Parathyroid adenoma (tissue), 2 donors: Measurements from ENCODE around the gene MYO3B.
"Not testable (repeated sequence)": the region's sequence is repeated elsewhere in the genome, so short reads cannot be mapped to it uniquely, and the experiment has no call there.

Experiments used
- H2AFZ ChIP-seq: fragments of 300-600 bp; sonication (generic); one replicate; pipeline ENCODE4 v1.7.0; 2017; ENCODE audit warnings: antibody characterized with exemption, mild to moderate bottlenecking
- H3K27ac ChIP-seq: fragments of 300-600 bp; sonication (generic); one replicate; pipeline ENCODE4 v1.7.0; 2017
- H3K27me3 ChIP-seq: fragments of 300-600 bp; sonication (generic); one replicate; pipeline ENCODE4 v1.7.0; 2017; ENCODE audit warnings: low read length; ENCODE audit not compliant: control insufficient read depth, insufficient read depth
- H3K36me3 ChIP-seq: fragments of 300-600 bp; sonication (generic); one replicate; pipeline ENCODE4 v1.7.0; 2017; ENCODE audit warnings: low read length; ENCODE audit not compliant: control insufficient read depth, insufficient read depth
- H3K4me1 ChIP-seq: fragments of 300-600 bp; sonication (generic); one replicate; pipeline ENCODE4 v1.7.0; 2017; ENCODE audit warnings: control low read depth
- H3K4me2 ChIP-seq: fragments of 300-600 bp; sonication (generic); one replicate; pipeline ENCODE4 v1.7.0; 2017; ENCODE audit warnings: low read length
- H3K4me3 ChIP-seq: fragments of 300-600 bp; sonication (generic); one replicate; pipeline ENCODE4 v1.7.0; 2017; ENCODE audit warnings: low read depth, low read length
- H3K79me2 ChIP-seq: fragments of 300-600 bp; sonication (generic); one replicate; pipeline ENCODE4 v1.7.0; 2017; ENCODE audit warnings: control low read depth
- H3K9ac ChIP-seq: fragments of 300-600 bp; sonication (generic); one replicate; pipeline ENCODE4 v1.7.0; 2017; ENCODE audit warnings: mild to moderate bottlenecking
- H3K9me3 ChIP-seq: fragments of 300-600 bp; sonication (generic); one replicate; pipeline ENCODE4 v1.7.0; 2017; ENCODE audit warnings: low read length; ENCODE audit not compliant: control insufficient read depth
- TF ChIP-seq, protein P1 (sequence below): fragments of 300-600 bp; sonication (generic); IDR thresholded peaks from one replicate; pipeline ENCODE4 v1.7.0; 2017; ENCODE audit warnings: antibody characterized with exemption, mild to moderate bottlenecking
- donor health status: primary hyperparathyroidism.

MYO3B gene

GRCh38 chr2:170428868-170429267 is 250.9 kb downstream of the MYO3B start:
- Histone ChIP-seq H3K27ac (no peak overlapping the region), H2AFZ (no peak overlapping the region), H3K36me3 (no peaks in the 10 kb centered on the region), H3K27me3 (no peaks in the 10 kb centered on the region), H3K4me1 (no peaks in the 10 kb centered on the region), H3K4me2 (no peak overlapping the region), H3K9ac (no peak overlapping the region), H3K4me3 (no peak overlapping the region), H3K9me3 (no peaks in the 10 kb centered on the region), H3K79me2 (no peaks in the 10 kb centered on the region)
- TF ChIP-seq, protein P1, sequence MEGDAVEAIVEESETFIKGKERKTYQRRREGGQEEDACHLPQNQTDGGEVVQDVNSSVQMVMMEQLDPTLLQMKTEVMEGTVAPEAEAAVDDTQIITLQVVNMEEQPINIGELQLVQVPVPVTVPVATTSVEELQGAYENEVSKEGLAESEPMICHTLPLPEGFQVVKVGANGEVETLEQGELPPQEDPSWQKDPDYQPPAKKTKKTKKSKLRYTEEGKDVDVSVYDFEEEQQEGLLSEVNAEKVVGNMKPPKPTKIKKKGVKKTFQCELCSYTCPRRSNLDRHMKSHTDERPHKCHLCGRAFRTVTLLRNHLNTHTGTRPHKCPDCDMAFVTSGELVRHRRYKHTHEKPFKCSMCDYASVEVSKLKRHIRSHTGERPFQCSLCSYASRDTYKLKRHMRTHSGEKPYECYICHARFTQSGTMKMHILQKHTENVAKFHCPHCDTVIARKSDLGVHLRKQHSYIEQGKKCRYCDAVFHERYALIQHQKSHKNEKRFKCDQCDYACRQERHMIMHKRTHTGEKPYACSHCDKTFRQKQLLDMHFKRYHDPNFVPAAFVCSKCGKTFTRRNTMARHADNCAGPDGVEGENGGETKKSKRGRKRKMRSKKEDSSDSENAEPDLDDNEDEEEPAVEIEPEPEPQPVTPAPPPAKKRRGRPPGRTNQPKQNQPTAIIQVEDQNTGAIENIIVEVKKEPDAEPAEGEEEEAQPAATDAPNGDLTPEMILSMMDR = no peak

- H3K27ac ChIP-seq = no peak overlapping the region
- no peaks in the 10 kb centered on the region for H3K79me2 ChIP-seq
- H3K4me3 ChIP-seq = no peak overlapping the region
- H3K9ac ChIP-seq = no peak overlapping the region
- TF ChIP-seq, protein P1 = no peak
- no peaks in the 10 kb centered on the region for H3K9me3 ChIP-seq
- no peaks in the 10 kb centered on the region for H3K27me3 ChIP-seq
- no peaks in the 10 kb centered on the region for H3K36me3 ChIP-seq
- no peak overlapping the region for H2AFZ ChIP-seq
- H3K4me1 ChIP-seq = no peaks in the 10 kb centered on the region
- H3K4me2 ChIP-seq = no peak overlapping the region
Measured at GRCh38 chr2:170432823-170433222, 254.9 kb downstream of the MYO3B start.

- TF ChIP-seq, protein P1 = no peak
- Histone ChIP-seq H3K27me3 (no peaks in the 10 kb centered on the region), H3K36me3 (no peaks in the 10 kb centered on the region), H3K4me1 (no peaks in the 10 kb centered on the region), H3K27ac (no peak overlapping the region), H3K79me2 (no peaks in the 10 kb centered on the region), H3K4me3 (no peak overlapping the region), H3K4me2 (no peak overlapping the region), H3K9me3 (no peaks in the 10 kb centered on the region), H3K9ac (no peak overlapping the region), H2AFZ (no peak overlapping the region)
Measured at GRCh38 chr2:170433448-170433847, 255.5 kb downstream of the MYO3B start.

- H3K9ac ChIP-seq, H3K36me3 ChIP-seq, H3K4me3 ChIP-seq, H3K79me2 ChIP-seq, H3K27ac ChIP-seq, H3K9me3 ChIP-seq, H3K4me1 ChIP-seq, H3K4me2 ChIP-seq, H3K27me3 ChIP-seq, H2AFZ ChIP-seq: not testable (repeated sequence)
Measured at GRCh38 chr2:170434396-170434795, 256.4 kb downstream of the MYO3B start.

DNA sequence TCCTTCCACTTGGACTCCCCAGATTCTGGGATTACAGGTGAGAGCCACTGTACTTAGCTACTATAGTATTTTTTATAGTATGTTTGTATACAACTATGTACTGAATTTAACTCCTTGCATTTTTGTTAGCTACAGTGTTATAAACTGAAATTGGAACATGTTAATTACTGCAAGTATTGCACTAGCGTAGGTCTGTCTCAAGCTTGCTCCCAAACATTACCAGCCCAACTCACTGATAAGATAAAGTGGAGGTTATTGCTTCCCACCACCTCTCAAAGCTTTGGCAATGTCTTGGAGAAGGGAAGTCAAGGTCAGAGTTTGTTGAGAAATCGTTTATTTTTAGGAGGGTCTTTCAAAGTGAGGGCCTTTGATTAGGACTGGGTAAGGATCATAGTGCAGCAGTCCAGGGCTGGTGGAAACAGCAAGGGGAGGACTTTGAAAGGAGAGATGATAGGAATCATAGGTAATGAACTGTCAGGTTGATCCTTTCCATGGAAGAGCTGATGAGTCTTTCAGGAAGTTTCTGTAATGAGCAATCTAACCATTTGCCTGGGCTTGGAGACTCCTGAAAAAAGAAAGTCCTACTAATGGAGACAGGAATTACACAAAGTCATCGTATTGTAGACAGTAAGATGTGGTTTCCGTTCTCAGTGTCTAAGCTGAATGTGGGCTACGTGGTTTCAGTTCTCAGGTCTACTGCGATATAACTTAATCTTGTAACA is 257.1 kb downstream of the MYO3B start:
- TF ChIP-seq, protein P1 = no peak
- Histone ChIP-seq H3K9me3 (no peaks in the 10 kb centered on the region), H3K4me1 (no peaks in the 10 kb centered on the region), H3K27ac (no peak overlapping the region), H3K9ac (no peak overlapping the region), H3K36me3 (no peaks in the 10 kb centered on the region), H3K4me2 (no peak overlapping the region), H2AFZ (no peak overlapping the region), H3K4me3 (no peak overlapping the region), H3K27me3 (no peaks in the 10 kb centered on the region), H3K79me2 (no peaks in the 10 kb centered on the region)
